ENCODE results near the gene CELSR3. TPM values are rescaled to one million over a fixed set of nuclear protein-coding genes. Genes with fewer than 3 reads are reported as not detected.

The CELSR3 gene
- total RNA-seq, 1 donor from 2014 or later: 2.3 TPM

DNA sequence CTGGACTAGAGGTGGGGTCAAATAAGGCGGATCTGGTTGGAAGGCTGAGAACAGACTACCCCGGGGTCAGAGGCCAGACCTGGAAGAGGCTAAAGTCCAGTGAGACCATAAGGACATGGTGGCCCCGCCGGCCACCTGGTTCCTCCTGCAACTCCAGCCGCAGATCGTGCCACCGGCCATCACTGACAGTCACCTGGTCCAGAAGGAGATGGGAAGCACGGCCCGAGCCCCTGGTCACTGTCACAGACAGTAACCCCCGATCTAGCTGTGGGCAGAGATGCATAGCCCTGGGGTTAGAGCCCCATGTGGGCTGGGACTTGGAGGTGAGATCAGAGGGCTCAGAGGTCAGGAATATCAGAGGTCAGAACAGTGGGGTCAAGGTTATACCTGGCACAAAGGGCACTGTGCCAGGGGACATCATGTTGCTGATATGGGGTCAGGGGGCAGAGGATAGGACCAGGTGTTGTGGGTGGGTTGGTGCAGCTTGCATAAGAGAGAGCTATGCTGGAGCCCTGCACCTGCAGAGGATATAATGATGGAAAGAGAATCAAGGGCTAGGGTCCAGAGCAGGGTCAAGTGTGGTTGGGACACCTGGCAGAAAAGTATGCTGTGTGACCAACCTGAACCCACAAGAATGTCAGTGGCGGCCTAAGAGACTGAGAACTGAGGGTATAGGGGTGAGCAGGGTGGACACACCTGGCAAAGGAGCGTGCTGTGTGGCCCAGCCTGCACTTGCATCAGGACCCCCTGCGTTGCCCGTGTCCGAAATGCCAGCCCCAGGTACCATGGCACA lies 9.6 kb downstream of the CELSR3 start:
- Mint-ChIP-seq H3K9me3 (no peaks in the 10 kb centered on the region), H3K4me1 (peaks cover 12% of the 10 kb centered on the region), H3K27me3 (peaks cover 2% of the 10 kb centered on the region), H3K4me3 (peak overlapping the region; percentile 1), H3K27ac (no peak overlapping the region), H3K36me3 (ENCODE audit: low read depth) (no peaks in the 10 kb centered on the region)
- TF ChIP-seq CTCF (IDR thresholded peaks at IDR 0.05): no peak
- POLR2A ChIA-PET: no interaction called here
- DNase-seq (no peak), ATAC-seq (ENCODE audit: low read depth) (no peak)
- intact Hi-C loops (cut with micrococcal nuclease): no loop called here
- CTCF ChIA-PET: no interaction called here

DNA sequence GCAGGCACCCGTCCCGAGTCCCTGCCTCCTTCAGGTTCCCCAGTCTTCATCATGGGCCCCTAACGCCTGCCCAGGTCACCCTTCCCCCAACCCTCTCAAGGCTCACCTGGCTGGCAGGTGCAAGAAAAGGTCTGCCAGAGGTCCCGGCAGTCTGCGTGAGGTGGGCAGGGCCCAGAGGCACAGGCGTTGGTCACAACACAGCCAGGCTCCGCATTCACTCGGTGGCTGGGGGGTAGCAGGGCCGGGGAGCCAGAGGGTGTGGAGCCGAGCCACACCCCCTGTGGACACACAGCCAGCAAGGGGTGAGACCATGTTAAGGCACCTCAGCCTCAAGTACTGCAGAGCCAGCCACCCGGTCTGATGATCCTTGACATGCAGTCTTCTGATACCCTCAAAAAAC lies 10.9 kb downstream of the CELSR3 start:
- peaks cover 8% of the 10 kb centered on the region for H3K4me1 Mint-ChIP-seq
- no peaks in the 10 kb centered on the region for H3K9me3 Mint-ChIP-seq
- no peaks in the 10 kb centered on the region for H3K36me3 Mint-ChIP-seq (ENCODE audit: low read depth)
- intact Hi-C loops (cut with micrococcal nuclease): no loop called here
- TF ChIP-seq CTCF (IDR thresholded peaks at IDR 0.05): no peak
- H3K27me3 Mint-ChIP-seq: no peaks in the 10 kb centered on the region
- no peak for DNase-seq
- no peak for ATAC-seq (ENCODE audit: low read depth)
- ChIA-PET CTCF (no interaction called here), POLR2A (no interaction called here)
- H3K27ac Mint-ChIP-seq: no peak overlapping the region
- no peak overlapping the region for H3K4me3 Mint-ChIP-seq

GRCh38 chr3:48650723-48651122 lies 12.0 kb downstream of the CELSR3 start:
- Mint-ChIP-seq H3K36me3 (ENCODE audit: low read depth) (no peaks in the 10 kb centered on the region), H3K27me3 (no peaks in the 10 kb centered on the region), H3K4me1 (peaks cover 5% of the 10 kb centered on the region), H3K9me3 (no peaks in the 10 kb centered on the region), H3K4me3 (no peak overlapping the region), H3K27ac (no peak overlapping the region)
- ATAC-seq (ENCODE audit: low read depth) (no peak), DNase-seq (no peak)
- TF ChIP-seq CTCF (IDR thresholded peaks at IDR 0.05): no peak
- intact Hi-C loops (cut with micrococcal nuclease): no loop called here
- POLR2A ChIA-PET: no interaction called here
- CTCF ChIA-PET: no interaction called here

DNA sequence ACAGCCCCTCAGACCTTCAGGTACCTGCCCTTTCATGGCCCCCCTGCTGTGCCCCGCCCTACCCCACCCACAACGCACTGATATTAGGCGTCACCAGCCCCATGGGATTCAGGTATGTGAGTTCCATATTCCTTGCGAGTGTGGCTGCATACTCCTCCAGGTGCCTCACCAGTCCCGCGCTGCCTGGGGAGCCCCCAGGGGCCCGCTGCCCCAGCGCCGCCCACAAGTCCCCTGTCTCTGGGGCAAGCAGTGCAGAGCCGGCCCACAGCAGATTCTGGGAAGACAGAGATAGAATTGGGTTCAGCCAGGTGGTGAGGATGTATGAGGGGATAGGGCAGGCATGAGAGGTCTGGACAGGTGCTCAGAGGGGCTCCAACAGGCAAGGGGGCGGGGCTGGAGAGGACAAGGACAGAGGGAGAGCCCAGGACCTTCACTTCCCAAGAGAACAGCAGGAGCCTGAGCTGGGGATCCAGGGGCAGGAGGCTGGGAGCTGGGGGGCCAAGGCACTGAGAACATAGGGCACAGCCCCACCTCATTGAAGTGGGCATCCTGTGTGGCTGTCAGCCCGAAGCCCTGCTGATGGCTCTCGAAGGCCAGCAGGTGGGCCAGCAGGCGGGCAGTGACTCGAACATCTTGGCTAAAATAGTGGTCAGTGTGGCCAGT lies 14.4 kb downstream of the CELSR3 start:
- intact Hi-C loops (cut with micrococcal nuclease): no loop called here
- H3K36me3 Mint-ChIP-seq (ENCODE audit: low read depth): no peaks in the 10 kb centered on the region
- ChIA-PET POLR2A (no interaction called here), CTCF (no interaction called here)
- no peak overlapping the region for H3K27ac Mint-ChIP-seq
- no peaks in the 10 kb centered on the region for H3K9me3 Mint-ChIP-seq
- ATAC-seq (ENCODE audit: low read depth) (no peak), DNase-seq (no peak)
- TF ChIP-seq CTCF (IDR thresholded peaks at IDR 0.05): no peak
- no peaks in the 10 kb centered on the region for H3K4me1 Mint-ChIP-seq
- no peak overlapping the region for H3K4me3 Mint-ChIP-seq
- H3K27me3 Mint-ChIP-seq: no peaks in the 10 kb centered on the region

GRCh38 chr3:48647714-48648113 lies 15.0 kb downstream of the CELSR3 start:
- TF ChIP-seq CTCF (IDR thresholded peaks at IDR 0.05): no peak
- intact Hi-C loops (cut with micrococcal nuclease): no loop called here
- ATAC-seq (ENCODE audit: low read depth) (no peak), DNase-seq (no peak)
- ChIA-PET CTCF (no interaction called here), POLR2A (no interaction called here)
- Mint-ChIP-seq H3K4me3 (no peak overlapping the region), H3K9me3 (no peaks in the 10 kb centered on the region), H3K36me3 (ENCODE audit: low read depth) (no peaks in the 10 kb centered on the region), H3K27ac (no peak overlapping the region), H3K4me1 (no peaks in the 10 kb centered on the region), H3K27me3 (no peaks in the 10 kb centered on the region)
